GM18498 (cell line): ENCODE data around the gene PITPNB.

ENCODE experiments used
- ATAC-seq: cut with Tn5 transposase; IDR thresholded peaks from one replicate; pipeline ENCODE4 v1.9.1; 2021; ENCODE audit warnings: mild to moderate bottlenecking, moderate library complexity; ENCODE audit not compliant: unreplicated experiment

The PITPNB gene

DNA sequence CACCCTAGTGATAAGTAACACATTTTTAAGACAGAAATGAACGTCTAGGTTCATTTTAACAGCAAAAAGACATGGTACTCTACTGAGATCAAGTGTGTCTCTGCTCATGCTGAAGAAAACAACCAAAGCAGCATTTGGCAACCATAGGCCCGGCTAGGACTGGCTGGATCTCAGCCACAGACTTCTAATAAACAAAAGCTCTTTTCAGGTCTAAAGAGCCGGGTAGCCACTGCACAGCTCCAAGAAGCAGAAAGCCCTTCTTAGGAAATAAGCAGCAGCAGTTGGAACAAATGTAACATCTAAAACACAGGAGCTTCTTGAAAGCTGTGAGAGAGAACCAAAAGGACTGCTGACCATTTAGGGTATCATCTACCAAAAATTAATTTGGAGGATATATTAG lies 37.6 kb downstream of the PITPNB start:
- no peak for ATAC-seq

- ATAC-seq: no peak
Observed at GRCh38 chr22:27880778-27881394, 38.2 kb downstream of the PITPNB start.

DNA sequence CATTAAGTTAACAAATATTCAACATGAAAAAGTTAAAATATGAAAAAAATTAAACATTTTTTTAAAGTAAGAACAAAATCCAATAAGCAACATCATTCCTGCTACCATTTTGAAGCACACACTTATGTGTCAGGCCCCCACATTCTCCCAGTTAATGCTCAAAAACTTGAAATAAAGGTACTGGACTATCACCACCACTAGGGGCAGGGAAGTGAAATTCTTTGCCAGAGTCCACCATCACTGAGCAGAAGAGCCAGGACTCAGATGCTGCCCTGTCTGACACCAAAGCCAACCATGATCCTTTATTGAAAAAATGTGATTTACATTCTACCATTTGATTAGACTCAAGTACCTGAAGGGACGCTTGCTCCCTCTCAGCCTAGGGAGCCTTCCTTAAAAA lies 39.1 kb downstream of the PITPNB start:
- ATAC-seq: no peak

- ATAC-seq: no peak
Observed at GRCh38 chr22:27878541-27878940, 40.5 kb downstream of the PITPNB start.

DNA sequence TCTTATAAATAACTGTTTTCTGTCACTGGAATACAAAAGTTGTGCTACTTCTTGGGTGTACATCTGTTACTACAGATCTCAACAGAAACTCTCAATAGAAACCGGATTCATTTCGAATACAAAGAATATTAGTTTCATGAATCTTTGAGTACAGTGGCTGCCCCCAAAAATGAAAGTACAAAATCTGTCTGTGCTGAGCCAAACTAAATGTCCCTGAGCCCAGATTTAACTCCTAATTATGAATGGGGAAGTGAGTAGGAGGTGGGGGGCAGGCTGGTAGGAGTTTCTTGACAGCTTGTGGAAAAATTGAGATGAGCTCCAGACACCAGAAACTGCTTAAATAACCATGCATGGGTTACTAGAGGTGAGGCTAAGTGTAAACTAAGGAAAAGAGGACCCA lies 41.6 kb downstream of the PITPNB start:
- ATAC-seq: peak; percentile 69

DNA sequence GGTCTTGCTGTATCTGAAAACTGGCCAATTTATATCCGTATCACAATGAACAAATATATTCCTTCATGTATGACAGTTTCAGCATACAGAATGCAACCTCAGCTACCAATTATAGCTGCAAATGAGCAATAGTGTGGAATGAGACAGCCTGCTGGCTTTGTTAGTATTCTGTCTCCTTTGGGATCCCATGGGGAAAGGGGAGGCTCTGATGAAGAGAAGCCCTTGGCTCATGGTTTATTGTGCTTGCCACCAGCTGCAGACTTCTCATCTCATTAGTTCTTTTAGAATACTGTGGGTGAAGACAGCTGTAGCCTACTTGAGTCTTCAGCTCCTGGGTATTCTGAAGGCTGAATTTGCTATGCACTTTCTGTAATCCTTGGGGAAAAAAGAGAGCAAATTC lies 42.4 kb downstream of the PITPNB start:
- no peak for ATAC-seq

GRCh38 chr22:27875951-27876350 lies 43.1 kb downstream of the PITPNB start:
- ATAC-seq: no peak

DNA sequence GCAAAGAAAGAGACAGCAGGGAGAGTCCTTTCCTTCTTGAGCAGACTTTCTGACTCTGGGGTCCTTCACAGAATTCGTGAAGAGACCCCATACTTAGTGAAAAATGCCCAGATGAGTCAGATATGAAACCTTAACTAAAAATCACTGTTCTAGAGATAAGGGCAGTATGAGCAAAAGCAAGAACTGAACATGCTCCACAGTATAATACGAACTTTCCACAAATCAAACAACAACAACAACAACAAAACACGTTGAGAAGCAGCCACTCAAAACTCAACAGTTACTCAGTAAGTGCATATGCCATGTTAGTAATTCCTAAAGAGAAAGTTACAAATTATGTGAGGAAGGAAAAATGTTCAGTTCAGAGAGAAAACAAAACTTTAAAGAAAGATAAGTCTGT lies 44.3 kb downstream of the PITPNB start:
- no peak for ATAC-seq

- ATAC-seq: no peak
Observed at GRCh38 chr22:27874185-27874584, 44.9 kb downstream of the PITPNB start.

GRCh38 chr22:27873472-27873871 lies 45.6 kb downstream of the PITPNB start:
- no peak for ATAC-seq

DNA sequence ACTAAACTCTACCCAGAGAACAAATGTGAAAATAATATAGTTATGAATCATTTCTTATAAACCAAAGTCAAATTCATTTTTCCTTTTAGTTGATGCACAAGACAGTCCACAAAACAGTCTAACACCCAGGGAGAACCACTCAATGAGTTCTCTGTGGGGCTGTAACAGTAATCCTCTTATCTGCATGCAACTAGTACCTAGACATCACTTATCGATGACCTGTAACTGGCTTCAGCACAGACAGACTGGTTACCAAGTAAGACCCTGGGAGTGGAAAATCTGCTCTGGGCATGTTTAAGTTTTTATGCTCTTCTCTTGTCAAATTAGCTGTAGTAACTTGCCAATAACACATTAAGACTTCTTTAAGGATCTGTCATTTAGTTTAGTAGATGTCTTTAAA lies 46.6 kb downstream of the PITPNB start:
- no peak for ATAC-seq

GRCh38 chr22:27871306-27872014 lies 47.6 kb downstream of the PITPNB start:
- ATAC-seq: no peak

GRCh38 chr22:27870234-27871191 lies 48.5 kb downstream of the PITPNB start:
- ATAC-seq: no peak

- ATAC-seq: no peak
Observed at GRCh38 chr22:27868732-27869282, 50.2 kb downstream of the PITPNB start.

DNA sequence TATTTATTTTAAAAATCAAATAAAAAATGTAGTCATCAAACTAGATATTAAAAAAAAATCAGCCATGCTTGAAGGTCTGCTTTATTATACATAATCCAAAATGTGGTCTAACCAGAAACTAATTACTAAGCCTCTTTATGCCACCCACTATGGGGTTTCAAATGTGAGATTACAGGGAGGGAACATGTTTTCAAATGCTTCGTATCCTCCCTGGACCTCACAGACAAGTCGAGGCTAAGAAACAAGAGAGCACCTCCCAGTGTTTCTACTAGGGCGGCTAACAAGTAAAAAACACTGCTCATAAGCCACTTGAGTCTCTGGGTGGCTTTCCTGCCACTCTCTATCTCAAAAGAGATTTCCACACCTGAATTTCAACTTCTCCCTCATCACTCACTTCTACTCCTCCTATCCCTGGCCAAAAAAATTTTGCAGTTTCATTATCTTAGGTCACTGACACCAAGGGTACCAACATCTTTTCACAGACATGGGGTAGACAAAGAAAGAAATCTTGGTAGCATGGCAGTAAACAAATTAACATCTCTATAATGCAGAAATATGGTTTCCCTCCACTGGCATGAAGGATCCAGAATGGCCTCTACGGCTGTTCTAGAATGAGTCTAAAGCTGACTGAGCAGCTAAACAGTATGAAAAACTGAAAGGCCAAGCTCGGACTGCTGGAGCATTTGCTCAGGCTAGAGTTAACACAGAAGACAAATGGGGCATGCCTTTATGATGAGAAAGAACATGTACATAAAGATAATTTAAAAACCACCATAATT lies 50.9 kb downstream of the PITPNB start:
- ATAC-seq: no peak

DNA sequence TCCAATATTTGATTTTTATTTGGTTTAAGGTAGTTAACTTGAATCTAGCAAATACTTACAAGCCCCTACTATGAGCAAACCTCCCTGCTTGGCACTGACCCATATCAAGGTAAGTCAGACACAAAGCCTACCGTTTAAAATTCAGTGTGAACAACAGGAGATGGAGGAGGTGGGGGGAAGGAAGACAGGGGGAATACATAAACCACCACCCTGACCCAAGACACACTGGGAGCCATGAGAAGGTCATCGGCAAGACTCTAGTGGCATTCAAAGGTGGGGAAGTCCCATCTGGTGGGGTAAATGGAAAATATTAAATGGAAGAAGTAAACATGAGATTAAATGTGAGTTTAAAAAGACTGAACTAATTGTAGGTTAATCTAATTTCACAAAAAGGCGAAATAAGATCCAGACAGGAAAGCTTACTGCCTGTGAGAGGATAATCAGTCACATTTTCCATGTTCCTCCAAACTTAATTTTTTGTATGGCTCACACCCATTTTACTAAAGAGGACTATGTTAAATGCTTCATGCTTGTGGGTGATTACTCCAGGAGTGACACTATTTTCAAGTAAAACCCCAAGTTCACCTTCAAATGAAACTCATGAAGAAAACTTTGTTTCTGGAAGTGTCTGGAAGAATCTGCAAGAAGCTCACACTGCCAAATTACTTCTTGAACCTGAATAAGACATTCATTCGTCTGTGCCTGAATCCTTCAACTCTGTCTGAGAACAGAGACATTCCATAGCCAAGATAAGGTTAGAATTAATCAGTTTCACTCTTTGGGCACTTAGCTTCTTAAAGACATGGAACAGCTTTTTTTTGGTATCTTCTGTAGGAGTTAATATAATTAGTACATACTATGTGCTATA lies 51.7 kb downstream of the PITPNB start:
- no peak for ATAC-seq

GRCh38 chr22:27866135-27867084 lies 52.6 kb downstream of the PITPNB start:
- ATAC-seq: no peak

GRCh38 chr22:27865496-27865895 lies 53.6 kb downstream of the PITPNB start:
- ATAC-seq: no peak

GRCh38 chr22:27863556-27863955 lies 55.5 kb downstream of the PITPNB start:
- no peak for ATAC-seq
